ENCODE results near the gene ABCG1. TPM values are rescaled to one million over a fixed set of nuclear protein-coding genes. Genes with fewer than 3 reads are reported as not detected.

The ABCG1 gene
- total and polyA plus RNA-seq, 2 of the 4 experiments (the other 2 are of a cell fraction), result 0.19 to 0.36 TPM

DNA sequence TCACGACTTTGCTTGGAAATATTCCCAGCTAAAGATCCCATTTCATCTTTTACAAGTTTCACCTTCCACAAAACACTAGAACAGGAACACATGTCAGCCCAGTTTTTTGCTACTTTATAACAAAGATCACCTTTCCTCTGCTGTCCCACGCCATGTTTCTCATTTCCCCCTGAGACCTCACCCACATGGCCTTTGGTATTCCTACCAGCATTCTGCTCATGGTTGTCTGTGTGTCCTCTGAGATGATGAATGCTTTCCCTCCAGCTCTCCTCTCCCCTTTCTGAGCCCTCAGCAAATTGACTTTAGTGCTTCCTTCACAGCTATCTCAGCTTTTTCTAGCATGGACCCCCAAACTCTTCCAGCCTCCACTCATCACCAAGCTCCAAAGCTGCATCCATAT is 32.3 kb upstream of the ABCG1 start:
- H2BK120ac ChIP-seq (ENCODE audit: low read depth, low read length), result no peak overlapping the region
- no peak overlapping the region for H3K14ac ChIP-seq (replicated peaks; ENCODE audit: low read depth, low read length)
- no peak overlapping the region for H4K5ac ChIP-seq (ENCODE audit: low read depth, low read length)
- H4K20me1 ChIP-seq (ENCODE audit: insufficient read depth, low read length), result no peaks in the 10 kb centered on the region
- peak overlapping the region; percentile 36 for H2AFZ ChIP-seq (replicated peaks; ENCODE audit: low read length, poor library complexity)
- 22% methylated on average over 1 of the region's 2 CpGs; no CpG with 5 or more reads in 1 of the 2 experiments for WGBS, 2 experiments (ENCODE audit: extremely low coverage in 2 of 2, insufficient read length in 1 of 2)
- no peak for TF ChIP-seq RFX5 (IDR thresholded peaks at IDR 0.05; ENCODE audit: low read depth, low read length)
- no peak overlapping the region for H3K4me2 ChIP-seq (ENCODE audit: low read depth, low read length)
- no peak overlapping the region for H3K4ac ChIP-seq (ENCODE audit: low read depth, low read length)
- no peaks in the 10 kb centered on the region for H3K79me1 ChIP-seq (ENCODE audit: low read depth in 1 of 2, low read length in 2 of 2)
- no peak overlapping the region for H2AK9ac ChIP-seq (replicated peaks; ENCODE audit: low read depth, low read length, poor library complexity)
- CTCF ChIA-PET, result no interaction called here
- H3K9me1 ChIP-seq (ENCODE audit: insufficient read depth, low read length), result peaks cover 10% of the 10 kb centered on the region
- H2BK5ac ChIP-seq (ENCODE audit: low read depth, low read length, poor library complexity, severe bottlenecking), result no peak overlapping the region
- no peak overlapping the region for H2BK20ac ChIP-seq (ENCODE audit: low read depth, low read length)
- peaks cover 2% of the 10 kb centered on the region; the same call in 1 of the 2 replicates for H3K9me3 ChIP-seq (ENCODE audit: control insufficient read depth, insufficient read depth, low read length)
- H3K18ac ChIP-seq (ENCODE audit: low read depth, low read length), result no peak overlapping the region
- POLR2A ChIA-PET (ENCODE audit: unreplicated experiment), result no interaction called here
- no peak overlapping the region for H3K56ac ChIP-seq (ENCODE audit: extremely low read depth, insufficient read depth, low read length)
- H2AK5ac ChIP-seq (ENCODE audit: low read depth, low read length), result no peak overlapping the region
- H3K4me3 ChIP-seq (ENCODE audit: insufficient read depth, low read depth, low read length), result no peak overlapping the region
- dilution Hi-C loops (cut with HindIII; ENCODE audit: low sequenced_read_pairs, unreplicated experiment), result no loop called here
- H3K23ac ChIP-seq (ENCODE audit: low read depth, low read length), result no peak overlapping the region
- no peak overlapping the region for H3K27ac ChIP-seq (ENCODE audit: insufficient read depth, low read length)
- H4K8ac ChIP-seq (ENCODE audit: low read depth in 2 of 2, low read length in 2 of 2), result no peak overlapping the region
- BruUV-seq (replicated peaks), result no TSS peak
- H3K27me3 ChIP-seq (ENCODE audit: control insufficient read depth, insufficient read depth, low read length), result peaks cover 14% of the 10 kb centered on the region; the same call in 1 of the 2 replicates
- DNase-seq (no peak), ATAC-seq (ENCODE audit: low read depth) (no peak)
- intact Hi-C loops (cut with micrococcal nuclease), result no loop called here
- H3K36me3 ChIP-seq (ENCODE audit: control insufficient read depth, insufficient read depth, low read length), result no peaks in the 10 kb centered on the region
- no peak overlapping the region for H3K9ac ChIP-seq (ENCODE audit: low read depth, low read length)
- in situ Hi-C loops (cut with MboI; ENCODE audit: low sequenced_read_pairs), result no loop called here
- no peak overlapping the region for H4K91ac ChIP-seq (ENCODE audit: insufficient read depth, low read depth, low read length)
- H2BK15ac ChIP-seq (ENCODE audit: low read depth, low read length), result no peak overlapping the region
- no peaks in the 10 kb centered on the region for H3K4me1 ChIP-seq (ENCODE audit: control insufficient read depth, insufficient read depth, low read length)
